GM23248 (cell line): ENCODE results near the gene CLIP2. TPM values are rescaled to one million over a fixed set of nuclear protein-coding genes. Genes with fewer than 3 reads are reported as not detected.
A peak's percentile ranks its signal among the peaks of the same experiment; 100 is the strongest.

Source experiments
- DNase-seq: peaks from one replicate; pipeline ENCODE4 v3.0.0-alpha.2; 2015
- H2AFZ ChIP-seq: fragments of 200-600 bp; sonication (generic); 2 replicates; pipeline ENCODE4 v1.6.1; 2016; ENCODE audit warnings: antibody characterized with exemption
- H3F3A ChIP-seq: fragments of 200-600 bp; sonication (generic); 2 replicates; pipeline ENCODE4 v1.6.1; 2016; ENCODE audit warnings: mild to moderate bottlenecking, antibody characterized with exemption, mixed run types; ENCODE audit not compliant: insufficient read depth
- H3K27ac ChIP-seq: fragments of 200-600 bp; sonication (generic); 2 replicates; pipeline ENCODE4 v1.5.1; 2016; ENCODE audit warnings: mild to moderate bottlenecking
- H3K27me3 ChIP-seq: fragments of 200-600 bp; sonication (generic); replicated peaks from 2 replicates; pipeline ENCODE4 v1.6.1; 2016; ENCODE audit warnings: mild to moderate bottlenecking; ENCODE audit not compliant: insufficient read depth
- H3K36me3 ChIP-seq: fragments of 200-600 bp; sonication (generic); 2 replicates; pipeline ENCODE4 v1.6.1; 2016; ENCODE audit warnings: low read depth, mild to moderate bottlenecking
- H3K4me1 ChIP-seq: fragments of 200-600 bp; sonication (generic); 2 replicates; pipeline ENCODE4 v1.6.1; 2016; ENCODE audit warnings: mild to moderate bottlenecking; ENCODE audit not compliant: insufficient read depth
- H3K4me2 ChIP-seq: fragments of 200-600 bp; sonication (generic); one replicate; pipeline ENCODE4 v1.6.1; 2016; ENCODE audit warnings: mild to moderate bottlenecking; ENCODE audit not compliant: unreplicated experiment
- H3K4me3 ChIP-seq: fragments of 200-600 bp; sonication (generic); 2 replicates; pipeline ENCODE4 v1.5.1; 2016; ENCODE audit warnings: mild to moderate bottlenecking
- H3K79me2 ChIP-seq: fragments of 200-600 bp; sonication (generic); 2 replicates; pipeline ENCODE4 v1.6.1; 2016; ENCODE audit warnings: mild to moderate bottlenecking; ENCODE audit not compliant: insufficient read depth
- H3K9ac ChIP-seq: fragments of 200-600 bp; sonication (generic); 2 replicates; pipeline ENCODE4 v1.6.1; 2016; ENCODE audit warnings: mild to moderate bottlenecking
- H3K9me2 ChIP-seq: fragments of 200-600 bp; sonication (generic); 2 replicates; pipeline ENCODE4 v1.6.1; 2016; ENCODE audit warnings: mixed run types, mild to moderate bottlenecking, moderate library complexity; ENCODE audit not compliant: insufficient read depth
- H3K9me3 ChIP-seq: fragments of 200-600 bp; sonication (generic); one replicate; pipeline ENCODE4 v1.6.1; 2017; ENCODE audit warnings: low read depth
- H4K20me1 ChIP-seq: fragments of 200-600 bp; sonication (generic); 2 replicates; pipeline ENCODE4 v1.6.0; 2016; ENCODE audit not compliant: insufficient read depth
- EZH2 ChIP-seq: fragments of 200-600 bp; sonication (generic); IDR thresholded peaks from 2 replicates; pipeline ENCODE4 v1.6.1; 2018; ENCODE audit warnings: antibody characterized with exemption, mild to moderate bottlenecking; ENCODE audit not compliant: insufficient read depth, poor library complexity, severe bottlenecking
- EZH2phosphoT487 ChIP-seq: fragments of 200-600 bp; sonication (generic); IDR thresholded peaks from 2 replicates; pipeline ENCODE4 v1.6.1; 2018; ENCODE audit warnings: antibody characterized with exemption, moderate library complexity, mild to moderate bottlenecking, low read depth; ENCODE audit not compliant: insufficient read depth
- WGBS, 2 experiments: methylation state at CpG; one replicate each; pipeline ENCODE4 v1.1.6; 2015 to 2017; ENCODE audit warnings: low lambda C conversion rate in 2 of 2, low coverage in 1 of 2; ENCODE audit errors: missing lambda C conversion rate in 2 of 2; 5-methylcytosine and 5-hydroxymethylcytosine counted together
- in situ Hi-C: fragments of 300-500 bp; cut with MboI; formaldehyde crosslinking; loops from 2 replicates; pipeline ENCODE4 v1.15.0; 2020
- polyA plus RNA-seq: library from polyadenylated mRNA; unstranded; fragments of >200 nt; fragmentation: Nextera tagmentation; extraction: Ambion mirVana; gene quantifications from 2 replicates; pipeline ENCODE4 v1.2.1, GENCODE V29; 2016
- total RNA-seq: library from RNA; depleted of rRNA; stranded (reverse); fragments of >200 nt; shearing (Covaris generic); gene quantifications from 2 replicates; pipeline ENCODE4 v1.2.3, GENCODE V29; 2014

Gene CLIP2
- total and polyA plus RNA-seq, 2 experiments from 2014 or later: 13.2 to 40.7 TPM

DNA sequence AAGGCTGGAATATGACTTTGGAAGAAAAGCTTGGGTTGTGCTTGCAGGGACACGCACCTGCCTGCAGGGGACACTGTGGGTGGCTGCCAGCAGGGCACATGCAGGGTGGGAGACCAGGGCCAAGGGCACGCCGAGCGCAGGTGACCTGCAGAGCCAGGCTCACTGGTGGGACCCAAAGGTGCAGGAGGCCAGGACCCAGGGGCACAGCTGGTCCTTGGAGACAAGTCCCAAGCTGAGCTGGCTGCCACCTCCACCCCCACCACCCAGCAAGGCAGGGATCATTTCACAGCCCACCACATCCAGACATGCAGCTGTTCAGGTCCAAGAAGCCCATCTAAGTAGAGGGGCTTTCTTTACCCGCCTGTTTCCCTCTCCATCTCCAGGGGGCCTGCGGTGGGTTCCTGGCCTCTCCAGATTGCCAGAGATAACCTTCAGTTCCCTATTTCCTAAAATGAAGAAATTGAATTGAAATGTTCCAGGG is 13.8 kb upstream of the CLIP2 start:
- H2AFZ ChIP-seq: no peak overlapping the region
- H3K4me1 ChIP-seq: peaks cover 31% of the 10 kb centered on the region
- H3K27me3 ChIP-seq: no peaks in the 10 kb centered on the region
- no peak overlapping the region for H3K4me2 ChIP-seq
- H3K4me3 ChIP-seq: no peak overlapping the region
- H4K20me1 ChIP-seq: no peaks in the 10 kb centered on the region
- no peak for TF ChIP-seq EZH2
- no peaks in the 10 kb centered on the region for H3K36me3 ChIP-seq
- in situ Hi-C loops: no loop called here
- no peak for DNase-seq
- no peaks in the 10 kb centered on the region for H3K9me3 ChIP-seq
- WGBS, 2 experiments: 82 to 93% methylated on average over 6 of the region's 6 CpGs
- no peak overlapping the region for H3K27ac ChIP-seq
- no peaks in the 10 kb centered on the region for H3K9me2 ChIP-seq
- H3K79me2 ChIP-seq: no peaks in the 10 kb centered on the region
- no peak overlapping the region for H3K9ac ChIP-seq
- peaks cover 18% of the 10 kb centered on the region for H3F3A ChIP-seq

DNA sequence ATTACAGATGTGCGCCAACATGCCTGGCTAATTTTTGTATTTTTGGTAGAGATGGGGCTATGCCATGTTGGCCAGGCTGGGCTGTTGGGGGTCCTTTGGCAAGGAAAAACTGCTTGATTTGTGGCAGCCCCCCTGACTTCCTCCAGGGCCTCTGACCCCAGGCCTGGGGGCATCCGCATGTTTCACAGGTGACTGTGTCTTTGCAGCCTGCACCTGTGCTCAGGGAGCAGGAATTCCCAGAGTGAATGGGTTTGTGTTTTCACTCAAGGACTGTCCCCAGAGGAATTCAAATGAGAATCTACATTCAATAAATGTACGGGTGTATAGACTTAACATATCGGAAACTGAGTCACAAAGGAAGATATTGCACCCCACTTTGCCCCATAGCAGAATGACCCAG is 11.6 kb upstream of the CLIP2 start:
- DNase-seq: no peak
- Histone ChIP-seq H3K27ac (no peak overlapping the region), H3K9me3 (no peaks in the 10 kb centered on the region)

DNA sequence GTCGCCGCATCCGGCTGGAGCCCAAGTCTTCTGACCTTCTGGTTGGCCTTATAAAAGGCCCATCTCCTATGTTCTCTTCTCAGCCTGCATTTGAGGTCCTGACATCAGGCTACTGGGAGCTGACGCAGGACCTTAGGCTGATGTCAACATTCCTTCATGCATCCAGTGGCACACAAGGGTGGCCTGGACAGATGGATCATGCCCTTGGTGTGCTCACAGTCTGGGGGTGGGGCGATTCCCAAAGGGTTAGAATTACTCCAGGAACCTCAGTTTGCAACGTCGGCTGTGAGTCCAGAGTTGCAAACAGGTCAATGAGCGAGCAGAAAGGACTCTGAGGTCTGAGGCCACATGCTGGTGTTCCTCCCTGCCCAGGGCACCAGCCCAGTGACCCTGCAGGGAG is 8.2 kb upstream of the CLIP2 start:
- DNase-seq: peak; percentile 43
- Histone ChIP-seq H3K9ac (peak overlapping the region; percentile 72; the same call in 1 of the 2 replicates), H3K27ac (peak overlapping the region; percentile 96)

More for the DNA sequence above, 11.6 kb upstream of the CLIP2 start:
- H3K4me2 ChIP-seq: no peak overlapping the region
- no peak for TF ChIP-seq EZH2phosphoT487
- no peak for TF ChIP-seq EZH2
- no peaks in the 10 kb centered on the region for H3K9me2 ChIP-seq
- in situ Hi-C loops: no loop called here
- peaks cover 13% of the 10 kb centered on the region for H3F3A ChIP-seq
- no peak overlapping the region for H3K4me3 ChIP-seq
- no peaks in the 10 kb centered on the region for H4K20me1 ChIP-seq
- H3K36me3 ChIP-seq: no peaks in the 10 kb centered on the region
- H3K4me1 ChIP-seq: peaks cover 31% of the 10 kb centered on the region
- H2AFZ ChIP-seq: no peak overlapping the region
- 96 to 97% methylated on average over 4 of the region's 4 CpGs for WGBS, 2 experiments
- H3K9ac ChIP-seq: no peak overlapping the region
- no peaks in the 10 kb centered on the region for H3K79me2 ChIP-seq
- H3K27me3 ChIP-seq: no peaks in the 10 kb centered on the region

DNA sequence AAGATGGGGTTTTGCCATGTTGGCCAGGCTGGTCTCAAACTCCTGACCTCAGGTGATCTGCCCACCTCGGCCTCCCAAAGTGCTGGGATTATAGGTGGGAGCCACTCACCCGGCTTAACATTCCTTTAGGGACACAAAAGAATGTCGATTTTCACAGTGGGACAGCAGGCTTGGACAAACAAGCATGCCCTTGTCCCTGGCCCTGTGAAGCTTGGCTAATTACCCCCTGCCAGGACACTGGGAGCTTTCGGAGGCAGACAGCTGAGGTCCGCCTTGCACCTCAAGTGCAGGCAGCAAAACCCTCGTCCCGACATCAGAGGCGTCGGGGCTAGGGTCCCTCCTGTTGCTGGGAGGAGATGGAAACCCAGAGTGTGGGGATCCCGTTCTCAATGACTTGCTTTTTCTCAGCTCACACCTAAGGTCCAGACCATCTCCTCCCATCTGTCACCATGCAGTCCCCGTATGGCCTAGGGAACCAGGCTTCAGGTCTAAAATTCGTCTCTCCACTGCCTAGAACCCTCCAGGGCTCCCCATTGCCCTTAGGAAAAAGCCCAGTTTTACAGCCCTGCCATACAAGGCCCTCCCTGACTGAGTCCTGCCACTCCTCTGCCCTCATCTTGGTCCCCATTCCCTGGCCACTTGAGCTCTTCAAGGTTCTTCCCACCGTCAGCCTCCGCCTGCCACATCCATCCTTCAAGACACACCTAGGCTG is 6.3 kb upstream of the CLIP2 start:
- Histone ChIP-seq H3K36me3 (no peaks in the 10 kb centered on the region), H3K4me3 (no peak overlapping the region), H3K4me1 (peaks cover 22% of the 10 kb centered on the region), H3K27ac (no peak overlapping the region), H3K9me3 (no peaks in the 10 kb centered on the region), H4K20me1 (no peaks in the 10 kb centered on the region), H3K79me2 (no peaks in the 10 kb centered on the region), H3K9ac (no peak overlapping the region), H3F3A (peaks cover 8% of the 10 kb centered on the region; the same call in 1 of the 2 replicates), H3K4me2 (no peak overlapping the region), H2AFZ (no peak overlapping the region), H3K9me2 (no peaks in the 10 kb centered on the region), H3K27me3 (no peaks in the 10 kb centered on the region)
- in situ Hi-C loops: no loop called here
- TF ChIP-seq EZH2phosphoT487: no peak
- TF ChIP-seq EZH2: no peak
- DNase-seq: no peak
- WGBS, 2 experiments: 87 to 88% methylated on average over 14 of the region's 14 CpGs

More for the DNA sequence above, 8.2 kb upstream of the CLIP2 start:
- Histone ChIP-seq H3K4me1 (peaks cover 22% of the 10 kb centered on the region), H4K20me1 (no peaks in the 10 kb centered on the region), H3K4me3 (no peak overlapping the region), H3K4me2 (no peak overlapping the region), H3K36me3 (no peaks in the 10 kb centered on the region), H3K27me3 (no peaks in the 10 kb centered on the region), H3F3A (peaks cover 8% of the 10 kb centered on the region; the same call in 1 of the 2 replicates), H3K79me2 (no peaks in the 10 kb centered on the region), H2AFZ (no peak overlapping the region), H3K9me2 (no peaks in the 10 kb centered on the region), H3K9me3 (no peaks in the 10 kb centered on the region)
- TF ChIP-seq EZH2phosphoT487: no peak
- TF ChIP-seq EZH2: no peak
- in situ Hi-C loops: no loop called here
- WGBS, 2 experiments: 74 to 79% methylated on average over 8 of the region's 8 CpGs
